ENCODE data around the gene ACKR3.

ACKR3 gene

DNA sequence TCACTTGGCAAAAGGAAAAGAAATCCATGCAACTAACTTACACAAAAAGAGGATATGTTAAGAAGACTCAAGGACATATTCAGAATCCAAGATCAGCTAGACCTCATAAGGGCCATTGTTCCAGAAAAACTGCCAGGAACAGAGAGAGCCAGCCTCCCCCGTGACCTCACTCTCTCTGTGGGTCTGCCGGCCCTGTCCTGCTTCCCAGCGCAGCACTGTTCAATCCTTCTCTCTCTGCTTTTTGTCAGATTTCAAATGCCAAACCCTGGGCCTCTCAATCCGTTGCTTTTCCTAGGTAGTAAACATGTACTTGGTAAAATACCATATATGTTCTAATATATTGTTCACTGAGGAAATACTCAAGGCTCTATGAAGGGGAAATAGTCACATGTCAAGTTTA is 40.0 kb upstream of the ACKR3 start:
- TF ChIP-seq, protein P1, sequence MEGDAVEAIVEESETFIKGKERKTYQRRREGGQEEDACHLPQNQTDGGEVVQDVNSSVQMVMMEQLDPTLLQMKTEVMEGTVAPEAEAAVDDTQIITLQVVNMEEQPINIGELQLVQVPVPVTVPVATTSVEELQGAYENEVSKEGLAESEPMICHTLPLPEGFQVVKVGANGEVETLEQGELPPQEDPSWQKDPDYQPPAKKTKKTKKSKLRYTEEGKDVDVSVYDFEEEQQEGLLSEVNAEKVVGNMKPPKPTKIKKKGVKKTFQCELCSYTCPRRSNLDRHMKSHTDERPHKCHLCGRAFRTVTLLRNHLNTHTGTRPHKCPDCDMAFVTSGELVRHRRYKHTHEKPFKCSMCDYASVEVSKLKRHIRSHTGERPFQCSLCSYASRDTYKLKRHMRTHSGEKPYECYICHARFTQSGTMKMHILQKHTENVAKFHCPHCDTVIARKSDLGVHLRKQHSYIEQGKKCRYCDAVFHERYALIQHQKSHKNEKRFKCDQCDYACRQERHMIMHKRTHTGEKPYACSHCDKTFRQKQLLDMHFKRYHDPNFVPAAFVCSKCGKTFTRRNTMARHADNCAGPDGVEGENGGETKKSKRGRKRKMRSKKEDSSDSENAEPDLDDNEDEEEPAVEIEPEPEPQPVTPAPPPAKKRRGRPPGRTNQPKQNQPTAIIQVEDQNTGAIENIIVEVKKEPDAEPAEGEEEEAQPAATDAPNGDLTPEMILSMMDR (IDR thresholded peaks at IDR 0.05; ENCODE audit: low read depth, low read length, missing control alignments): no peak
- H3K4me3 ChIP-seq (replicated peaks; ENCODE audit: low read depth, low read length): no peak overlapping the region

DNA sequence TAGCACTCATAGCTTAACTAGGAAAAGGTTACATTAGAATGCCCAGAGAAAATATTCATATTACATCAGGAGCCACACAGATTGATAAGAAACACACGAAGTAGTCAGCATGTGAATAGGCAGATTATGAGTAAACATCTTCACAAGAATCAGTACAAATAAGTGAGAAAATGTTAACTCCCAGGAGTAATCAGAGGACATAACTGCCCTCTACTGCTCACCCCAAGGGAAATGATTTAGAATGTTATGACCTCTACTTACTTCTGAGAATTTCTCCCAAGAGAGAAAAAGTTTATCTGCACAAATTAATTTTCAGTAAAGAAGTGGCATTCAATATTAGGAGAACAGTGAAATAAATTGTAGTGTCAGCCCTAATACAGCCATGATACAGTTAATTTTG is 39.1 kb upstream of the ACKR3 start:
- no peak for DNase-seq (ENCODE audit: extremely low read depth, low read depth)
- H3K4me3 ChIP-seq (replicated peaks; ENCODE audit: low read depth, low read length): no peak overlapping the region
- TF ChIP-seq, protein P1 (IDR thresholded peaks at IDR 0.05; ENCODE audit: low read depth, low read length, missing control alignments): no peak

More for the DNA sequence above, 40.0 kb upstream of the ACKR3 start:
- DNase-seq (ENCODE audit: extremely low read depth, low read depth): no peak

DNA sequence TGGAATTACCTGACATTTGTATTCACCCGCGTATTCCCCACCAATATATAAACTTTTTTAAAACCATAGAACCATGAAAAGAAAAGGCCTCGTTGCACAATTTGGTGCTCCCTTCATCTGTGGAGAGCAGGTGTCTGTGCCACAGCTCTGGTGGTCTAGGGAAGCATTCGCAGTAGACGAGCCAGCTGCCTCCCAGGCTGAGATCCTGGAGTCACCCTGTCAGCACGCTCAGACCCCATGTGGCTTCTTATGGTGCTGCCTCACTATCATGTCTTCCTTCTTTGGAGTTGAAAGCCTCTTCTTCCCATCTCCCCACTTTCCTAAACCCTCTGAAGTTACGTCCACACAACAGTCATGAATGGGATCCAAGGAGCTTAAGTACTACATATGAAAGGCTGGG is 38.4 kb upstream of the ACKR3 start:
- no peak overlapping the region for H3K4me3 ChIP-seq (replicated peaks; ENCODE audit: low read depth, low read length)
- TF ChIP-seq, protein P1 (IDR thresholded peaks at IDR 0.05; ENCODE audit: low read depth, low read length, missing control alignments): no peak
- no peak for DNase-seq (ENCODE audit: extremely low read depth, low read depth)

DNA sequence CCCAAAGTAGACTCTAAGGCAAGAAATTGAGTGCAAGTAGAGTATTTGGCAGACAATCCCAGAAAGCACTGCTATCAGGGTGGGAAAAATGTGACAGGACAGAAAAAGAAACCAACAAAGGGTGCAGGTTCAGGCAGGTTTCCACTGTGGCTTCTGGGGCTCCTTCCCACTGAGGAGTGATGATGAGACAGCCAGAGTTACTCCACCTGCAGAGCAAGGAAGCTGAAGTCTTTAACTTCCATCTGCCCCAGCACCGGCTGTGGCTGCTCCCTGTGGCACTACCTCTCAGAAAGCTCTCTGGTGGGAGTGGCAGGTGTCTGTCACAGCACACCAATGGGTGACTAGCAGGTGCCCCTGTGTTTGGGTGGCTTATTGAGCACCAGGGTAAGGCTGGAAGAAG is 37.6 kb upstream of the ACKR3 start:
- TF ChIP-seq, protein P1 (IDR thresholded peaks at IDR 0.05; ENCODE audit: low read depth, low read length, missing control alignments): no peak
- H3K4me3 ChIP-seq (replicated peaks; ENCODE audit: low read depth, low read length): no peak overlapping the region
- DNase-seq (ENCODE audit: extremely low read depth, low read depth): no peak

DNA sequence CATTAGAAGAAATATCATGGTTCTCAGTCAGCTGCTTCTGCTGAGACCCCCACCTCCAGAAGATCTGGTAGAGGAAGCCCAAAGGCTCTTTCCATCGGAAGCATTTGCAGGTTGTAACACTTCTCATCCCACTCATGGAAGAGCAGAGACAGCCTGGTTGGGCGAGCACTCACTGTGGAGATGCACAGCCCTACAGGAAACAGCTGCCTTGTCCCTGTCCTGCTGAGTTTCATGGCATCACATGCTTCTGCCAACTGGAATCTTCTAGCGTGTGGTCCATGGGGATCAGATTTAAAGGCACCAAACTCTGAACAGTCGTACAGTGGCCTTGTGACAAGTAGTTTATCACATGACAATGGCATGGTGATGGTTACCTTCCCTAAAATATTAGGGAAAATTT is 36.3 kb upstream of the ACKR3 start:
- H3K4me3 ChIP-seq (replicated peaks; ENCODE audit: low read depth, low read length): no peak overlapping the region
- no peak for DNase-seq (ENCODE audit: extremely low read depth, low read depth)
- TF ChIP-seq, protein P1 (IDR thresholded peaks at IDR 0.05; ENCODE audit: low read depth, low read length, missing control alignments): no peak

DNA sequence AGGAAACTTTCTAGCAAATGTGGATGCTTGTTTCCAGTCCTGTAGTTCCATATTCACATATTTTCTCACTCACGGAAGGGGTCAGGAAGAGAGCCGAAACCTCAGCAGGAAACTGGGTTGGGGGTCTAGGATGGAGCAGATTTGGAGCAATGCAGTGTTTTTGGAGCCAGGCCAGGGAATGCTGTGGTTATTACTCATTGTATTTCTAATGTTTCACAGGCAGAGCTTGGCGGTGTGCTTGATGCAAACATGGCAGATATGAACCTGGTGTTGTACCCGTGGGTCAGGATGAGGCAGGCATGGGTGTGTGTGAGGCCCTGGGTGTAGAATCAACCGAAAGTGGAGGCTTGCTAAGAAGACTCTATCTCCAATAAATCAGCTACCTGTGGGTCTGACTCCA is 34.6 kb upstream of the ACKR3 start:
- H3K4me3 ChIP-seq (replicated peaks; ENCODE audit: low read depth, low read length): no peak overlapping the region
- TF ChIP-seq, protein P1 (IDR thresholded peaks at IDR 0.05; ENCODE audit: low read depth, low read length, missing control alignments): no peak
- peak; percentile 52 for DNase-seq (ENCODE audit: extremely low read depth, low read depth)

DNA sequence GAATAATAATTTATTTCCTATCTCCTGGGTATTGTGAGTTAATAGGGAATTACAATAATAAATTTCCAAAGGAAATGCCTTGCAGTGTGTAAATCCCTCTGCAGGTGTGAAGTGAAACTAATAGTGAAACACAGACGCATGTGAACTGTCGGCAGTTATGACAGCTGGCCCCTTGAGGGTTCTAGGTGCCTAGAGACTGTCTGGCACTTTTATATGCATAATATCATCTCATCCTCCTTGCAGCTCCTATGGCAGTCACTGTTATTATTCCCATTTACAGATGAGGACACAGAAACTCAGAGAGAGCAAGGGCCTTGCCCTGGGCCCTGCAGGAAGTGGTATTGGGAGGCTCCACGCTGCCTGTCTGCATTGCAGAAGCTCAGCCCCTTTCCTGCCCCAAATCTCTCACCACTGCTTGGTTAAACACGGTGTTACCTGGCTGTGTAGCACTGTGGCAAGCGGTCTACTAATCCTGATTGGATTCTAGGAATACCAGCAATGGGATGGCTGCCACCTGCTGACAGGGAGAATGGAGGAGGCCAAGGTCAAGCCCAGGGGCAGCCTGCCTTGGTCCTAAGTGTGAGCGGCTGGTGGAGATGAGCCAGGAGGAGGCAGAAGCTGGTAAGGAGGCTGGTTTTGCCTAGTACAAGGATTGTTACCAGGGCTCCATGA is 32.8 kb upstream of the ACKR3 start:
- no peak overlapping the region for H3K4me3 ChIP-seq (replicated peaks; ENCODE audit: low read depth, low read length)
- TF ChIP-seq, protein P1 (IDR thresholded peaks at IDR 0.05; ENCODE audit: low read depth, low read length, missing control alignments): no peak
- DNase-seq (ENCODE audit: extremely low read depth, low read depth): no peak
